ENCODE measurements around the gene PSMG1. TPM values are rescaled to one million over a fixed set of nuclear protein-coding genes. Genes with fewer than 3 reads are reported as not detected.

The PSMG1 gene
- total RNA-seq, 6 experiments from 2014 or later = 60.8 to 81.9 (median 74.4) TPM

- no peak for TF ChIP-seq CTCF (IDR thresholded peaks at IDR 0.05)
- Mint-ChIP-seq H3K27ac (no peak overlapping the region), H3K4me3 (no peak overlapping the region), H3K27me3 (ENCODE audit: insufficient read depth) (peaks cover 2% of the 10 kb centered on the region; the same call in 1 of the 2 replicates), H3K4me1 (ENCODE audit: low read depth) (no peaks in the 10 kb centered on the region), H3K9me3 (no peaks in the 10 kb centered on the region), H3K36me3 (ENCODE audit: low read depth) (peaks cover 15% of the 10 kb centered on the region)
- no peak for DNase-seq
Measured at GRCh38 chr21:39220150-39220549, 36.9 kb upstream of the PSMG1 start.

GRCh38 chr21:39218082-39218409, 34.8 kb upstream of the PSMG1 start:
- H3K9me3 Mint-ChIP-seq = no peaks in the 10 kb centered on the region
- DNase-seq = no peak
- H3K27me3 Mint-ChIP-seq (ENCODE audit: insufficient read depth) = peaks cover 2% of the 10 kb centered on the region; the same call in 1 of the 2 replicates
- H3K27ac Mint-ChIP-seq = no peak overlapping the region
- no peak for TF ChIP-seq CTCF (IDR thresholded peaks at IDR 0.05)
- H3K4me1 Mint-ChIP-seq (ENCODE audit: low read depth) = no peaks in the 10 kb centered on the region
- no peak overlapping the region for H3K4me3 Mint-ChIP-seq
- H3K36me3 Mint-ChIP-seq (ENCODE audit: low read depth) = peaks cover 9% of the 10 kb centered on the region; the same call in 1 of the 2 replicates

GRCh38 chr21:39217356-39218081, 34.3 kb upstream of the PSMG1 start:
- no peak for DNase-seq
- H3K4me1 Mint-ChIP-seq (ENCODE audit: low read depth) = no peaks in the 10 kb centered on the region
- H3K27me3 Mint-ChIP-seq (ENCODE audit: insufficient read depth) = peaks cover 2% of the 10 kb centered on the region; the same call in 1 of the 2 replicates
- H3K36me3 Mint-ChIP-seq (ENCODE audit: low read depth) = peaks cover 9% of the 10 kb centered on the region; the same call in 1 of the 2 replicates
- H3K27ac Mint-ChIP-seq = no peak overlapping the region
- no peaks in the 10 kb centered on the region for H3K9me3 Mint-ChIP-seq
- H3K4me3 Mint-ChIP-seq = no peak overlapping the region
- no peak for TF ChIP-seq CTCF (IDR thresholded peaks at IDR 0.05)

GRCh38 chr21:39216290-39216689, 33.0 kb upstream of the PSMG1 start:
- no peaks in the 10 kb centered on the region for H3K27me3 Mint-ChIP-seq (ENCODE audit: insufficient read depth)
- H3K27ac Mint-ChIP-seq = no peak overlapping the region
- no peaks in the 10 kb centered on the region; the same call in 1 of the 2 replicates for H3K36me3 Mint-ChIP-seq (ENCODE audit: low read depth)
- DNase-seq = no peak
- no peaks in the 10 kb centered on the region for H3K4me1 Mint-ChIP-seq (ENCODE audit: low read depth)
- H3K4me3 Mint-ChIP-seq = no peak overlapping the region
- no peak for TF ChIP-seq CTCF (IDR thresholded peaks at IDR 0.05)
- no peaks in the 10 kb centered on the region for H3K9me3 Mint-ChIP-seq

GRCh38 chr21:39215078-39215477, 31.8 kb upstream of the PSMG1 start:
- no peak overlapping the region for H3K27ac Mint-ChIP-seq
- H3K4me1 Mint-ChIP-seq (ENCODE audit: low read depth) = no peaks in the 10 kb centered on the region
- H3K9me3 Mint-ChIP-seq = no peaks in the 10 kb centered on the region
- H3K27me3 Mint-ChIP-seq (ENCODE audit: insufficient read depth) = no peaks in the 10 kb centered on the region
- no peaks in the 10 kb centered on the region; the same call in 1 of the 2 replicates for H3K36me3 Mint-ChIP-seq (ENCODE audit: low read depth)
- no peak for TF ChIP-seq CTCF (IDR thresholded peaks at IDR 0.05)
- no peak overlapping the region for H3K4me3 Mint-ChIP-seq
- DNase-seq = no peak
